HepG2 (cell line): ENCODE measurements around the gene CDC42EP1. TPM values are rescaled to one million over a fixed set of nuclear protein-coding genes. Genes with fewer than 3 reads are reported as not detected.

Experiments
- HMG20A ChIP-seq: IDR thresholded peaks from 2 replicates; pipeline ENCODE4 v1.6.1; 2016; ENCODE audit warnings: borderline replicate concordance
- IRF9 ChIP-seq: sonication (generic); formaldehyde crosslinking; IDR thresholded peaks from 2 replicates; pipeline ENCODE4 v1.8.0; 2022; ENCODE audit warnings: missing genetic modification reagents, mild to moderate bottlenecking, borderline replicate concordance
- MTF2 ChIP-seq: sonication (generic); formaldehyde crosslinking; IDR thresholded peaks from 2 replicates; pipeline ENCODE4 v1.5.0; 2020; ENCODE audit warnings: missing genetic modification reagents, borderline replicate concordance
- POLR2A ChIP-seq, 2 experiments: IDR thresholded peaks; 2 replicates each; pipeline ENCODE4 v1.6.1; 2011; ENCODE audit warnings: low read depth in 2 of 2, low read length in 2 of 2, mild to moderate bottlenecking in 1 of 2, moderate library complexity in 1 of 2; ENCODE audit not compliant: insufficient read depth in 1 of 2
- SUZ12 ChIP-seq: fragments of 150-350 bp; IDR thresholded peaks from 2 replicates; pipeline ENCODE4 v1.6.1; 2014; ENCODE audit warnings: low read depth, low read length
- ZBTB1 ChIP-seq: sonication (generic); formaldehyde crosslinking; IDR thresholded peaks from 2 replicates; pipeline ENCODE4 v1.4.0; 2020; ENCODE audit warnings: missing genetic modification reagents, borderline replicate concordance
- ZBTB2 ChIP-seq: sonication (generic); formaldehyde crosslinking; IDR thresholded peaks from 2 replicates; pipeline ENCODE4 v1.8.0; 2022; ENCODE audit warnings: low read depth, missing genetic modification reagents
- ZNF556 ChIP-seq: sonication (generic); formaldehyde crosslinking; IDR thresholded peaks from 2 replicates; pipeline ENCODE4 v1.4.0; 2020; ENCODE audit warnings: mild to moderate bottlenecking, missing genetic modification reagents, borderline replicate concordance
- ZNF570 ChIP-seq: sonication (generic); formaldehyde crosslinking; IDR thresholded peaks from 2 replicates; pipeline ENCODE4 v1.4.0; 2020; ENCODE audit warnings: mild to moderate bottlenecking, missing genetic modification reagents, borderline replicate concordance
- ZNF615 ChIP-seq: sonication (generic); formaldehyde crosslinking; IDR thresholded peaks from 2 replicates; pipeline ENCODE4 v1.5.0; 2020; ENCODE audit warnings: mild to moderate bottlenecking, missing genetic modification reagents, borderline replicate concordance
- ZNF792 ChIP-seq: IDR thresholded peaks from 2 replicates; pipeline ENCODE4 v1.6.1; 2016
- ZNF878 ChIP-seq: sonication (generic); formaldehyde crosslinking; IDR thresholded peaks from 2 replicates; pipeline ENCODE4 v1.8.1; 2023; ENCODE audit warnings: mild to moderate bottlenecking, missing genetic modification reagents, moderate library complexity
- ZSCAN21 ChIP-seq: sonication (generic); formaldehyde crosslinking; IDR thresholded peaks from 2 replicates; pipeline ENCODE4 v1.8.0; 2022; ENCODE audit warnings: mild to moderate bottlenecking, missing genetic modification reagents, moderate library complexity, borderline replicate concordance
- polyA plus RNA-seq, 8 experiments: library from polyadenylated mRNA; depleted of rRNA in 3 of 8; stranded (reverse) in 7 of 8; unstranded in 1 of 8; fragments of >200 nt; fragmentation: Illumina TruSeq in 4 of 8; extraction: Trizol in 4 of 8; gene quantifications; 2 replicates each; pipeline versions ENCODE4 v1.2.1 to v1.2.3, GENCODE V29; 2011 to 2016; ENCODE audit warnings: low read depth in 4 of 8, missing spikeins in 1 of 8, mixed read lengths in 1 of 8; ENCODE audit not compliant: insufficient read depth in 1 of 8
- total RNA-seq, 5 experiments: library from RNA; depleted of rRNA; stranded (reverse); fragments of >200 nt; fragmentation: Illumina TruSeq; extraction: Trizol; gene quantifications; 2 replicates each; pipeline ENCODE4 v1.2.3, GENCODE V29; 2016; ENCODE audit warnings: low read depth in 1 of 5
- TF ChIP-seq, protein P1 (sequence below): IDR thresholded peaks from 2 replicates; pipeline ENCODE4 v1.6.1; 2016; ENCODE audit warnings: low read depth, missing genetic modification reagents, missing compliant biosample characterization
- TF ChIP-seq, protein P2 (sequence below): sonication (generic); formaldehyde crosslinking; IDR thresholded peaks from 2 replicates; pipeline ENCODE4 v1.5.1; 2020; ENCODE audit warnings: mild to moderate bottlenecking, moderate library complexity, missing genetic modification reagents
- TF ChIP-seq, protein P3 (sequence below): sonication (generic); formaldehyde crosslinking; conservative IDR thresholded peaks from 2 replicates; pipeline ENCODE4 v1.4.0; 2020; ENCODE audit warnings: missing genetic modification reagents

Gene CDC42EP1
- total and polyA plus RNA-seq, 2 of the 13 experiments (the other 11 are each of a cell fraction or from before 2014, with no cell fraction given), result 17.1 to 29.5 TPM

DNA sequence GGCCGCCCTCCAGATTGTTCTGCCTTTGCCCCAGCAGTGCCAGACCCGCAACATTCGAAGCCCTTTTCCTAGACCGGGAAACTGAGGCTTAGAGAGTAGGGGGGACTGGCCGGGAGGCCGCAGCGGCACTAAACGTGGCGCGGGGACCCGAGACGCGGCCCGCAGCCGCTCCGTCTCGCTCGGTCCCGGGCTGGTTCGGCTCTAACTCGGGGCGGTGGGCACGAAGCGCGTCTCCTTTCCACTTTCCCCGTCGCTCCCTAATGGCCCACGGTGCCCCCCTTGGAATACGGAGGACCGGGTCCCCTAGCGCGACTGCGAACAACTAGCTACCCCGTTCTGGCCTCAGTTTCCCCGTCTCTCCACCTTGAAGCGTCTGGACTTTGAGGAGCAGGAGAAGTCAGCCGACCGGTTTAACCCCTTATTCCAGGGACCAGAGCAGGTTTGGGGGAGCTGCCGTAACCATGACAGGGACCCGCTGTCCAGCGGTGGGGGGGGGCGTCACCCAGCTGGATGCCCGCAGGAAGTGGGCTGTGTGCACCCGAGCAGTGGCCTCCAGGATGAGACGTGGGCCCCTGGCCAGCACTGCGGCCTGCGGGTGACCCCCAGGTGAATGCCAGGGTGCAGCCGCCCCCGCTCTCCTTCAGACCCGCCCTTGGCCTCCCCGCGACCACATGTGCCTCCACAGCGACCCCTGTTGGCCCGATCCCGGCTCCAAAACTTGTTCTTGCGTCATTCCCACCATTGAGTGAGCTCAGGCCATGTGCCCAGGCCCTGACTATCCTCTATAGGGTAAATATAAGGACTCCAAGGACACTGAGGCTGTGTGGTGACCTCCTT lies 1.1 kb downstream of the CDC42EP1 start (continued):
- TF ChIP-seq, protein P1, sequence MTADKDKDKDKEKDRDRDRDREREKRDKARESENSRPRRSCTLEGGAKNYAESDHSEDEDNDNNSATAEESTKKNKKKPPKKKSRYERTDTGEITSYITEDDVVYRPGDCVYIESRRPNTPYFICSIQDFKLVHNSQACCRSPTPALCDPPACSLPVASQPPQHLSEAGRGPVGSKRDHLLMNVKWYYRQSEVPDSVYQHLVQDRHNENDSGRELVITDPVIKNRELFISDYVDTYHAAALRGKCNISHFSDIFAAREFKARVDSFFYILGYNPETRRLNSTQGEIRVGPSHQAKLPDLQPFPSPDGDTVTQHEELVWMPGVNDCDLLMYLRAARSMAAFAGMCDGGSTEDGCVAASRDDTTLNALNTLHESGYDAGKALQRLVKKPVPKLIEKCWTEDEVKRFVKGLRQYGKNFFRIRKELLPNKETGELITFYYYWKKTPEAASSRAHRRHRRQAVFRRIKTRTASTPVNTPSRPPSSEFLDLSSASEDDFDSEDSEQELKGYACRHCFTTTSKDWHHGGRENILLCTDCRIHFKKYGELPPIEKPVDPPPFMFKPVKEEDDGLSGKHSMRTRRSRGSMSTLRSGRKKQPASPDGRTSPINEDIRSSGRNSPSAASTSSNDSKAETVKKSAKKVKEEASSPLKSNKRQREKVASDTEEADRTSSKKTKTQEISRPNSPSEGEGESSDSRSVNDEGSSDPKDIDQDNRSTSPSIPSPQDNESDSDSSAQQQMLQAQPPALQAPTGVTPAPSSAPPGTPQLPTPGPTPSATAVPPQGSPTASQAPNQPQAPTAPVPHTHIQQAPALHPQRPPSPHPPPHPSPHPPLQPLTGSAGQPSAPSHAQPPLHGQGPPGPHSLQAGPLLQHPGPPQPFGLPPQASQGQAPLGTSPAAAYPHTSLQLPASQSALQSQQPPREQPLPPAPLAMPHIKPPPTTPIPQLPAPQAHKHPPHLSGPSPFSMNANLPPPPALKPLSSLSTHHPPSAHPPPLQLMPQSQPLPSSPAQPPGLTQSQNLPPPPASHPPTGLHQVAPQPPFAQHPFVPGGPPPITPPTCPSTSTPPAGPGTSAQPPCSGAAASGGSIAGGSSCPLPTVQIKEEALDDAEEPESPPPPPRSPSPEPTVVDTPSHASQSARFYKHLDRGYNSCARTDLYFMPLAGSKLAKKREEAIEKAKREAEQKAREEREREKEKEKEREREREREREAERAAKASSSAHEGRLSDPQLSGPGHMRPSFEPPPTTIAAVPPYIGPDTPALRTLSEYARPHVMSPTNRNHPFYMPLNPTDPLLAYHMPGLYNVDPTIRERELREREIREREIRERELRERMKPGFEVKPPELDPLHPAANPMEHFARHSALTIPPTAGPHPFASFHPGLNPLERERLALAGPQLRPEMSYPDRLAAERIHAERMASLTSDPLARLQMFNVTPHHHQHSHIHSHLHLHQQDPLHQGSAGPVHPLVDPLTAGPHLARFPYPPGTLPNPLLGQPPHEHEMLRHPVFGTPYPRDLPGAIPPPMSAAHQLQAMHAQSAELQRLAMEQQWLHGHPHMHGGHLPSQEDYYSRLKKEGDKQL, result no peak
- TF ChIP-seq ZSCAN21 (CRISPR knock-in tag) (peak; percentile 61; the same call in 1 of the 2 replicates), IRF9 (peak; percentile 79), ZBTB2 (CRISPR knock-in tag) (no peak), ZNF556 (CRISPR knock-in tag) (peak; percentile 88; the same call in 1 of the 2 replicates), ZNF878 (no peak), MTF2 (no peak), ZNF615 (no peak), HMG20A (peak; percentile 49; the same call in 1 of the 2 replicates), ZBTB1 (no peak), POLR2A (IDR thresholded peaks at IDR 0.05; ENCODE audit: insufficient read depth in 1 of 2, low read depth in 2 of 2, low read length in 2 of 2) (peak; percentile 73 to 75), SUZ12 (no peak), ZNF792 (CRISPR knock-in tag) (peak; percentile 78; the same call in 1 of the 2 replicates), ZNF570 (CRISPR knock-in tag) (no peak)
- TF ChIP-seq, protein P2, sequence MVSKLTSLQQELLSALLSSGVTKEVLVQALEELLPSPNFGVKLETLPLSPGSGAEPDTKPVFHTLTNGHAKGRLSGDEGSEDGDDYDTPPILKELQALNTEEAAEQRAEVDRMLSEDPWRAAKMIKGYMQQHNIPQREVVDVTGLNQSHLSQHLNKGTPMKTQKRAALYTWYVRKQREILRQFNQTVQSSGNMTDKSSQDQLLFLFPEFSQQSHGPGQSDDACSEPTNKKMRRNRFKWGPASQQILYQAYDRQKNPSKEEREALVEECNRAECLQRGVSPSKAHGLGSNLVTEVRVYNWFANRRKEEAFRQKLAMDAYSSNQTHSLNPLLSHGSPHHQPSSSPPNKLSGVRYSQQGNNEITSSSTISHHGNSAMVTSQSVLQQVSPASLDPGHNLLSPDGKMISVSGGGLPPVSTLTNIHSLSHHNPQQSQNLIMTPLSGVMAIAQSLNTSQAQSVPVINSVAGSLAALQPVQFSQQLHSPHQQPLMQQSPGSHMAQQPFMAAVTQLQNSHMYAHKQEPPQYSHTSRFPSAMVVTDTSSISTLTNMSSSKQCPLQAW (CRISPR knock-in tag), result peak; percentile 31; the same call in 1 of the 2 replicates
- TF ChIP-seq, protein P3, sequence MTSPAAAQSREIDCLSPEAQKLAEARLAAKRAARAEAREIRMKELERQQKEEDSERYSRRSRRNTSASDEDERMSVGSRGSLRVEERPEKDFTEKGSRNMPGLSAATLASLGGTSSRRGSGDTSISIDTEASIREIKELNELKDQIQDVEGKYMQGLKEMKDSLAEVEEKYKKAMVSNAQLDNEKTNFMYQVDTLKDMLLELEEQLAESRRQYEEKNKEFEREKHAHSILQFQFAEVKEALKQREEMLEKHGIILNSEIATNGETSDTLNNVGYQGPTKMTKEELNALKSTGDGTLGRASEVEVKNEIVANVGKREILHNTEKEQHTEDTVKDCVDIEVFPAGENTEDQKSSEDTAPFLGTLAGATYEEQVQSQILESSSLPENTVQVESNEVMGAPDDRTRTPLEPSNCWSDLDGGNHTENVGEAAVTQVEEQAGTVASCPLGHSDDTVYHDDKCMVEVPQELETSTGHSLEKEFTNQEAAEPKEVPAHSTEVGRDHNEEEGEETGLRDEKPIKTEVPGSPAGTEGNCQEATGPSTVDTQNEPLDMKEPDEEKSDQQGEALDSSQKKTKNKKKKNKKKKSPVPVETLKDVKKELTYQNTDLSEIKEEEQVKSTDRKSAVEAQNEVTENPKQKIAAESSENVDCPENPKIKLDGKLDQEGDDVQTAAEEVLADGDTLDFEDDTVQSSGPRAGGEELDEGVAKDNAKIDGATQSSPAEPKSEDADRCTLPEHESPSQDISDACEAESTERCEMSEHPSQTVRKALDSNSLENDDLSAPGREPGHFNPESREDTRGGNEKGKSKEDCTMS, result no peak
